WTC11 (cell line): ENCODE results near the gene PAM. TPM values are rescaled to one million over a fixed set of nuclear protein-coding genes. Genes with fewer than 3 reads are reported as not detected.

Experiments used
- ATAC-seq: fragments of 200-7000 bp; cut with Tn5 transposase; 2 replicates; pipeline ENCODE4 v1.10.0; 2021; ENCODE audit warnings: mild to moderate bottlenecking, moderate library complexity
- CTCF ChIA-PET: fragments of 300-600 bp; sonication (Branson Sonifier 250); formaldehyde crosslinking; loops from one replicate; lab custom pipeline; 2021; ENCODE audit warnings: antibody characterized with exemption; lab: Charles Lee
- POLR2A ChIA-PET: fragments of 350-600 bp; sonication (Branson Sonifier 250); formaldehyde crosslinking; loops from one replicate; lab custom pipeline; 2021; ENCODE audit warnings: antibody characterized with exemption; lab: Charles Lee
- DNase-seq: peaks from one replicate; pipeline ENCODE4 v3.0.0; 2021; ENCODE audit warnings: low spot score
- H3K27ac Mint-ChIP-seq: 2 replicates; pipeline ENCODE4 v1.8.0; 2021; ENCODE audit warnings: mixed read lengths
- H3K27me3 Mint-ChIP-seq: 2 replicates; pipeline ENCODE4 v1.8.0; 2021; ENCODE audit warnings: low read depth, mild to moderate bottlenecking, moderate library complexity, mixed read lengths
- H3K36me3 Mint-ChIP-seq: 2 replicates; pipeline ENCODE4 v1.8.0; 2021; ENCODE audit warnings: mixed read lengths
- H3K4me1 Mint-ChIP-seq: 2 replicates; pipeline ENCODE4 v1.8.0; 2022; ENCODE audit warnings: mixed read lengths
- H3K4me3 Mint-ChIP-seq: 2 replicates; pipeline ENCODE4 v1.8.0; 2021; ENCODE audit warnings: mild to moderate bottlenecking, moderate library complexity, mixed read lengths
- H3K9me3 Mint-ChIP-seq: 2 replicates; pipeline ENCODE4 v1.8.0; 2021; ENCODE audit warnings: mixed read lengths
- CREM ChIP-seq: sonication (generic); formaldehyde crosslinking; IDR thresholded peaks from 2 replicates; pipeline ENCODE4 v1.8.1; 2022; ENCODE audit warnings: mild to moderate bottlenecking, missing genetic modification reagents, moderate library complexity
- ETV6 ChIP-seq: sonication (generic); formaldehyde crosslinking; IDR thresholded peaks from 2 replicates; pipeline ENCODE4 v1.8.1; 2022; ENCODE audit warnings: mild to moderate bottlenecking, missing genetic modification reagents
- GABPB1 ChIP-seq: sonication (generic); formaldehyde crosslinking; IDR thresholded peaks from 2 replicates; pipeline ENCODE4 v1.8.1; 2023; ENCODE audit warnings: mild to moderate bottlenecking, missing genetic modification reagents
- GRHL2 ChIP-seq: fragments of 250-450 bp; sonication (Bioruptor Pico); IDR thresholded peaks from 2 replicates; pipeline ENCODE4 v1.8.0; 2022; ENCODE audit warnings: mild to moderate bottlenecking, moderate library complexity; ENCODE audit not compliant: insufficient replicate concordance, severe bottlenecking
- JAZF1 ChIP-seq: fragments of 250-450 bp; sonication (Bioruptor Pico); IDR thresholded peaks from 2 replicates; pipeline ENCODE4 v1.9.0; 2021; ENCODE audit warnings: moderate library complexity, mild to moderate bottlenecking, inconsistent platforms
- NFE2L1 ChIP-seq: sonication (generic); formaldehyde crosslinking; IDR thresholded peaks from 2 replicates; pipeline ENCODE4 v1.8.1; 2023; ENCODE audit warnings: missing genetic modification reagents
- NFYB ChIP-seq: sonication (generic); formaldehyde crosslinking; conservative IDR thresholded peaks from 2 replicates; pipeline ENCODE4 v1.8.0; 2022; ENCODE audit warnings: low read depth, missing genetic modification reagents
- NR2C2 ChIP-seq: sonication (generic); formaldehyde crosslinking; IDR thresholded peaks from 2 replicates; pipeline ENCODE4 v1.8.0; 2022; ENCODE audit warnings: mild to moderate bottlenecking, missing genetic modification reagents
- NR3C1 ChIP-seq: sonication (generic); formaldehyde crosslinking; conservative IDR thresholded peaks from 2 replicates; pipeline ENCODE4 v1.8.1; 2023; ENCODE audit warnings: low read depth, mild to moderate bottlenecking, missing genetic modification reagents
- PRRX2 ChIP-seq: fragments of 250-450 bp; sonication (Bioruptor Pico); IDR thresholded peaks from 2 replicates; pipeline ENCODE4 v1.8.0; 2021; ENCODE audit warnings: mild to moderate bottlenecking
- TEAD4 ChIP-seq: sonication (generic); formaldehyde crosslinking; IDR thresholded peaks from 2 replicates; pipeline ENCODE4 v1.8.0; 2022; ENCODE audit warnings: mild to moderate bottlenecking, missing genetic modification reagents
- ZNF138 ChIP-seq: sonication (generic); formaldehyde crosslinking; conservative IDR thresholded peaks from 2 replicates; pipeline ENCODE4 v1.8.1; 2022; ENCODE audit warnings: mild to moderate bottlenecking, moderate library complexity, missing genetic modification reagents
- ZNF219 ChIP-seq: sonication (generic); formaldehyde crosslinking; IDR thresholded peaks from 2 replicates; pipeline ENCODE4 v1.8.0; 2023; ENCODE audit warnings: missing genetic modification reagents, mild to moderate bottlenecking, borderline replicate concordance
- ZNF396 ChIP-seq: fragments of 250-450 bp; sonication (Bioruptor Pico); IDR thresholded peaks from 2 replicates; pipeline ENCODE4 v1.8.0; 2021; ENCODE audit warnings: mild to moderate bottlenecking, moderate library complexity, borderline replicate concordance
- total RNA-seq: library from RNA; stranded (reverse); gene quantifications from 3 replicates; pipeline ENCODE4 v1.2.3, GENCODE V29; 2021
- TF ChIP-seq, protein P1 (sequence below): sonication (generic); formaldehyde crosslinking; IDR thresholded peaks from 2 replicates; pipeline ENCODE4 v1.8.0; 2022; ENCODE audit warnings: mild to moderate bottlenecking, missing genetic modification reagents
- TF ChIP-seq, protein P2 (sequence below): fragments of 250-450 bp; sonication (Bioruptor Pico); IDR thresholded peaks from 2 replicates; pipeline ENCODE4 v1.9.0; 2021; ENCODE audit warnings: moderate library complexity, mild to moderate bottlenecking, inconsistent platforms, borderline replicate concordance
- TF ChIP-seq, protein P3 (sequence below): sonication (generic); formaldehyde crosslinking; IDR thresholded peaks from 2 replicates; pipeline ENCODE4 v1.8.0; 2022; ENCODE audit warnings: mild to moderate bottlenecking, missing genetic modification reagents
- TF ChIP-seq, protein P4 (sequence below): sonication (generic); formaldehyde crosslinking; IDR thresholded peaks from 2 replicates; pipeline ENCODE4 v1.8.1; 2023; ENCODE audit warnings: mild to moderate bottlenecking, missing genetic modification reagents
- TF ChIP-seq, protein P5 (sequence below): sonication (generic); formaldehyde crosslinking; IDR thresholded peaks from 2 replicates; pipeline ENCODE4 v1.8.1; 2022; ENCODE audit warnings: low read depth, mild to moderate bottlenecking, moderate library complexity, missing genetic modification reagents, borderline replicate concordance
- TF ChIP-seq, protein P6 (sequence below): sonication (generic); formaldehyde crosslinking; IDR thresholded peaks from 2 replicates; pipeline ENCODE4 v1.8.0; 2023; ENCODE audit warnings: mild to moderate bottlenecking, missing genetic modification reagents
- TF ChIP-seq, protein P7 (sequence below): fragments of 250-450 bp; sonication (Bioruptor Pico); IDR thresholded peaks from 2 replicates; pipeline ENCODE4 v1.9.0; 2021; ENCODE audit warnings: mild to moderate bottlenecking
- TF ChIP-seq, protein P8 (sequence below): sonication (generic); formaldehyde crosslinking; IDR thresholded peaks from 2 replicates; pipeline ENCODE4 v1.8.1; 2022; ENCODE audit warnings: low read depth, missing genetic modification reagents, borderline replicate concordance

PAM gene
- total RNA-seq, 1 experiment from 2014 or later, result 52.3 TPM

DNA sequence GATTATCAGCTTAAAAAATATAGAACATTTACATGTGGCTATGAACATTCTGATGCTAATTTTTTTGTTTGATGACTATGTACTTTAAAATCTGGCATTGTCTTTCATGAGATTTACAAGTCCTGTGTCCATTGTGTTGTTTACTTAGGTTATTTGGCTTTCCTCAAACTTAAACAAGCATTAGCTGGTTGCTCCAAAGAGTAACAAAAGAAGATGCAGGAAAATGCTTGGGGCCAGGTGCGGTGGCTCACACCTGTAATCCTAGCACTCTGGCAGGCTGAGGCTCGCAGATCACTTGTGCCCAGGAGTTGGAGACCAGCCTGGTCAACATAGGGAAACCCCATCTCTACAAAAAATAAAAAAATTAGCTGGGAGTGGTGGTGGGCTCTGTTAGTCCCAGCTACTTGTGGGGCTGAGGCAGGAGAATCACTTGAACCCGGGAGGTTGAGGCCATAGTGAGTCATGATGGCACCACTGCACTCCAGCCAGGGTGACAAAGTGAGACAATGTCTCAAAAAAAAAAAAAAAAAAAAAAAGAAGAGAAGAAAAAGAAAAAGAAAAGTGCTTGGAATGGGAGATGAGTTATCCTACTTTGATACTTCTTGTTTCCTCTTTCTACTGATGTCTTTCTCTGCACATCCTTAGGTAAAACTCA, 39.7 kb downstream of the PAM start:
- Mint-ChIP-seq H3K27ac (peak overlapping the region; percentile 46), H3K36me3 (no peaks in the 10 kb centered on the region), H3K4me1 (peaks cover 66% of the 10 kb centered on the region), H3K4me3 (peak overlapping the region; percentile 10; the same call in 1 of the 2 replicates), H3K27me3 (no peaks in the 10 kb centered on the region), H3K9me3 (no peaks in the 10 kb centered on the region)
- ChIA-PET CTCF (interaction anchor here (1.0 to 1.5 kb wide), 2 partner anchors 15 to 114 kb away, joined by 3 to 5 read pairs; no protein-coding TSS in a partner anchor), POLR2A (no interaction called here)
- ATAC-seq (peak; percentile 83), DNase-seq (peak; percentile 33)
- no peak for TF ChIP-seq NFE2L1 (CRISPR knock-in tag)
- TF ChIP-seq, protein P1, sequence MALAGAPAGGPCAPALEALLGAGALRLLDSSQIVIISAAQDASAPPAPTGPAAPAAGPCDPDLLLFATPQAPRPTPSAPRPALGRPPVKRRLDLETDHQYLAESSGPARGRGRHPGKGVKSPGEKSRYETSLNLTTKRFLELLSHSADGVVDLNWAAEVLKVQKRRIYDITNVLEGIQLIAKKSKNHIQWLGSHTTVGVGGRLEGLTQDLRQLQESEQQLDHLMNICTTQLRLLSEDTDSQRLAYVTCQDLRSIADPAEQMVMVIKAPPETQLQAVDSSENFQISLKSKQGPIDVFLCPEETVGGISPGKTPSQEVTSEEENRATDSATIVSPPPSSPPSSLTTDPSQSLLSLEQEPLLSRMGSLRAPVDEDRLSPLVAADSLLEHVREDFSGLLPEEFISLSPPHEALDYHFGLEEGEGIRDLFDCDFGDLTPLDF (CRISPR knock-in tag), result no peak
- TF ChIP-seq, protein P2, sequence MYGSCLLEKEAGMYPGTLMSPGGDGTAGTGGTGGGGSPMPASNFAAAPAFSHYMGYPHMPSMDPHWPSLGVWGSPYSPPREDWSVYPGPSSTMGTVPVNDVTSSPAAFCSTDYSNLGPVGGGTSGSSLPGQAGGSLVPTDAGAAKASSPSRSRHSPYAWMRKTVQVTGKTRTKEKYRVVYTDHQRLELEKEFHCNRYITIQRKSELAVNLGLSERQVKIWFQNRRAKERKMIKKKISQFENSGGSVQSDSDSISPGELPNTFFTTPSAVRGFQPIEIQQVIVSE (CRISPR knock-in tag), result no peak
- TF ChIP-seq, protein P3, sequence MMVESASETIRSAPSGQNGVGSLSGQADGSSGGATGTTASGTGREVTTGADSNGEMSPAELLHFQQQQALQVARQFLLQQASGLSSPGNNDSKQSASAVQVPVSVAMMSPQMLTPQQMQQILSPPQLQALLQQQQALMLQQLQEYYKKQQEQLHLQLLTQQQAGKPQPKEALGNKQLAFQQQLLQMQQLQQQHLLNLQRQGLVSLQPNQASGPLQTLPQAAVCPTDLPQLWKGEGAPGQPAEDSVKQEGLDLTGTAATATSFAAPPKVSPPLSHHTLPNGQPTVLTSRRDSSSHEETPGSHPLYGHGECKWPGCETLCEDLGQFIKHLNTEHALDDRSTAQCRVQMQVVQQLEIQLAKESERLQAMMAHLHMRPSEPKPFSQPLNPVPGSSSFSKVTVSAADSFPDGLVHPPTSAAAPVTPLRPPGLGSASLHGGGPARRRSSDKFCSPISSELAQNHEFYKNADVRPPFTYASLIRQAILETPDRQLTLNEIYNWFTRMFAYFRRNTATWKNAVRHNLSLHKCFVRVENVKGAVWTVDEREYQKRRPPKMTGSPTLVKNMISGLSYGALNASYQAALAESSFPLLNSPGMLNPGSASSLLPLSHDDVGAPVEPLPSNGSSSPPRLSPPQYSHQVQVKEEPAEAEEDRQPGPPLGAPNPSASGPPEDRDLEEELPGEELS (CRISPR knock-in tag), result no peak
- TF ChIP-seq CREM (CRISPR knock-in tag), result no peak
- no peak for TF ChIP-seq TEAD4 (CRISPR knock-in tag)
- TF ChIP-seq NR2C2, result no peak
- TF ChIP-seq, protein P4, sequence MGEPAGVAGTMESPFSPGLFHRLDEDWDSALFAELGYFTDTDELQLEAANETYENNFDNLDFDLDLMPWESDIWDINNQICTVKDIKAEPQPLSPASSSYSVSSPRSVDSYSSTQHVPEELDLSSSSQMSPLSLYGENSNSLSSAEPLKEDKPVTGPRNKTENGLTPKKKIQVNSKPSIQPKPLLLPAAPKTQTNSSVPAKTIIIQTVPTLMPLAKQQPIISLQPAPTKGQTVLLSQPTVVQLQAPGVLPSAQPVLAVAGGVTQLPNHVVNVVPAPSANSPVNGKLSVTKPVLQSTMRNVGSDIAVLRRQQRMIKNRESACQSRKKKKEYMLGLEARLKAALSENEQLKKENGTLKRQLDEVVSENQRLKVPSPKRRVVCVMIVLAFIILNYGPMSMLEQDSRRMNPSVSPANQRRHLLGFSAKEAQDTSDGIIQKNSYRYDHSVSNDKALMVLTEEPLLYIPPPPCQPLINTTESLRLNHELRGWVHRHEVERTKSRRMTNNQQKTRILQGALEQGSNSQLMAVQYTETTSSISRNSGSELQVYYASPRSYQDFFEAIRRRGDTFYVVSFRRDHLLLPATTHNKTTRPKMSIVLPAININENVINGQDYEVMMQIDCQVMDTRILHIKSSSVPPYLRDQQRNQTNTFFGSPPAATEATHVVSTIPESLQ (CRISPR knock-in tag), result no peak
- TF ChIP-seq JAZF1, result no peak
- TF ChIP-seq, protein P5, sequence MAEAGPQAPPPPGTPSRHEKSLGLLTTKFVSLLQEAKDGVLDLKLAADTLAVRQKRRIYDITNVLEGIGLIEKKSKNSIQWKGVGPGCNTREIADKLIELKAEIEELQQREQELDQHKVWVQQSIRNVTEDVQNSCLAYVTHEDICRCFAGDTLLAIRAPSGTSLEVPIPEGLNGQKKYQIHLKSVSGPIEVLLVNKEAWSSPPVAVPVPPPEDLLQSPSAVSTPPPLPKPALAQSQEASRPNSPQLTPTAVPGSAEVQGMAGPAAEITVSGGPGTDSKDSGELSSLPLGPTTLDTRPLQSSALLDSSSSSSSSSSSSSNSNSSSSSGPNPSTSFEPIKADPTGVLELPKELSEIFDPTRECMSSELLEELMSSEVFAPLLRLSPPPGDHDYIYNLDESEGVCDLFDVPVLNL (CRISPR knock-in tag), result no peak
- no peak for TF ChIP-seq GRHL2 (CRISPR knock-in tag)
- TF ChIP-seq ZNF138 (CRISPR knock-in tag), result no peak

DNA sequence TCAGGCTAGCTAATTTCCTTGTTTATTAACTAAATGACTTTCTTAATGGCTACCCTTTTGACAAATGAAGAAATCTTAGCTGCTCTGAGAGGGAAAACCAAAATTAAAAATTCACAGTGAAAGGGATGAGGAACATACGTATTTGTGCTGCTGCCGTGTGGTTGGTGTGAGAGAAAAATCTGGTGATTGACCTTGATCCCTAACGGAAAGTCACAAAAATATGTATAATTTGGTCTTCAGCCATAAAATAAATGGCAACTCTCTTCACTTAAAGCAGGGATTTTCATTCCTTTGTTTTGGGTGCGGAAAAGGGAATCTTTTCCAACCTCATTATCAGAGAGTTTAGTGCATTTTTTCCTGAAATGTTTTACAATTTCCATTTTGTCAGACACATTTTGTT, 40.4 kb downstream of the PAM start:
- Mint-ChIP-seq H3K4me1 (peaks cover 73% of the 10 kb centered on the region), H3K4me3 (no peak overlapping the region), H3K9me3 (no peaks in the 10 kb centered on the region), H3K27ac (peak overlapping the region; percentile 34), H3K27me3 (no peaks in the 10 kb centered on the region), H3K36me3 (no peaks in the 10 kb centered on the region)
- CTCF ChIA-PET, result interaction anchor here (1.5 kb wide), 1 partner anchor 15 kb away, joined by 5 read pairs; no protein-coding TSS in a partner anchor
- DNase-seq (no peak), ATAC-seq (no peak)
- POLR2A ChIA-PET, result no interaction called here
- TF ChIP-seq NR3C1 (CRISPR knock-in tag), result no peak
- no peak for TF ChIP-seq NFYB (CRISPR knock-in tag)
- no peak for TF ChIP-seq ETV6
- TF ChIP-seq, protein P6, sequence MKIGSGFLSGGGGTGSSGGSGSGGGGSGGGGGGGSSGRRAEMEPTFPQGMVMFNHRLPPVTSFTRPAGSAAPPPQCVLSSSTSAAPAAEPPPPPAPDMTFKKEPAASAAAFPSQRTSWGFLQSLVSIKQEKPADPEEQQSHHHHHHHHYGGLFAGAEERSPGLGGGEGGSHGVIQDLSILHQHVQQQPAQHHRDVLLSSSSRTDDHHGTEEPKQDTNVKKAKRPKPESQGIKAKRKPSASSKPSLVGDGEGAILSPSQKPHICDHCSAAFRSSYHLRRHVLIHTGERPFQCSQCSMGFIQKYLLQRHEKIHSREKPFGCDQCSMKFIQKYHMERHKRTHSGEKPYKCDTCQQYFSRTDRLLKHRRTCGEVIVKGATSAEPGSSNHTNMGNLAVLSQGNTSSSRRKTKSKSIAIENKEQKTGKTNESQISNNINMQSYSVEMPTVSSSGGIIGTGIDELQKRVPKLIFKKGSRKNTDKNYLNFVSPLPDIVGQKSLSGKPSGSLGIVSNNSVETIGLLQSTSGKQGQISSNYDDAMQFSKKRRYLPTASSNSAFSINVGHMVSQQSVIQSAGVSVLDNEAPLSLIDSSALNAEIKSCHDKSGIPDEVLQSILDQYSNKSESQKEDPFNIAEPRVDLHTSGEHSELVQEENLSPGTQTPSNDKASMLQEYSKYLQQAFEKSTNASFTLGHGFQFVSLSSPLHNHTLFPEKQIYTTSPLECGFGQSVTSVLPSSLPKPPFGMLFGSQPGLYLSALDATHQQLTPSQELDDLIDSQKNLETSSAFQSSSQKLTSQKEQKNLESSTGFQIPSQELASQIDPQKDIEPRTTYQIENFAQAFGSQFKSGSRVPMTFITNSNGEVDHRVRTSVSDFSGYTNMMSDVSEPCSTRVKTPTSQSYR (CRISPR knock-in tag), result no peak
- TF ChIP-seq, protein P2 (CRISPR knock-in tag), result no peak
- TF ChIP-seq ZNF219 (CRISPR knock-in tag), result no peak
- TF ChIP-seq, protein P7, sequence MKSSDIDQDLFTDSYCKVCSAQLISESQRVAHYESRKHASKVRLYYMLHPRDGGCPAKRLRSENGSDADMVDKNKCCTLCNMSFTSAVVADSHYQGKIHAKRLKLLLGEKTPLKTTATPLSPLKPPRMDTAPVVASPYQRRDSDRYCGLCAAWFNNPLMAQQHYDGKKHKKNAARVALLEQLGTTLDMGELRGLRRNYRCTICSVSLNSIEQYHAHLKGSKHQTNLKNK (CRISPR knock-in tag), result no peak
- no peak for TF ChIP-seq GABPB1
- TF ChIP-seq, protein P8, sequence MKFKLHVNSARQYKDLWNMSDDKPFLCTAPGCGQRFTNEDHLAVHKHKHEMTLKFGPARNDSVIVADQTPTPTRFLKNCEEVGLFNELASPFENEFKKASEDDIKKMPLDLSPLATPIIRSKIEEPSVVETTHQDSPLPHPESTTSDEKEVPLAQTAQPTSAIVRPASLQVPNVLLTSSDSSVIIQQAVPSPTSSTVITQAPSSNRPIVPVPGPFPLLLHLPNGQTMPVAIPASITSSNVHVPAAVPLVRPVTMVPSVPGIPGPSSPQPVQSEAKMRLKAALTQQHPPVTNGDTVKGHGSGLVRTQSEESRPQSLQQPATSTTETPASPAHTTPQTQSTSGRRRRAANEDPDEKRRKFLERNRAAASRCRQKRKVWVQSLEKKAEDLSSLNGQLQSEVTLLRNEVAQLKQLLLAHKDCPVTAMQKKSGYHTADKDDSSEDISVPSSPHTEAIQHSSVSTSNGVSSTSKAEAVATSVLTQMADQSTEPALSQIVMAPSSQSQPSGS (CRISPR knock-in tag), result no peak
- no peak for TF ChIP-seq PRRX2 (CRISPR knock-in tag)
- no peak for TF ChIP-seq ZNF396 (CRISPR knock-in tag)
